ENCODE data around the gene HIVEP3.

HIVEP3 gene

GRCh38 chr1:41751804-41752513 is 166.8 kb downstream of the HIVEP3 start:
- DNase-seq (ENCODE audit: low read depth) = no peak
- TF ChIP-seq, protein P1, sequence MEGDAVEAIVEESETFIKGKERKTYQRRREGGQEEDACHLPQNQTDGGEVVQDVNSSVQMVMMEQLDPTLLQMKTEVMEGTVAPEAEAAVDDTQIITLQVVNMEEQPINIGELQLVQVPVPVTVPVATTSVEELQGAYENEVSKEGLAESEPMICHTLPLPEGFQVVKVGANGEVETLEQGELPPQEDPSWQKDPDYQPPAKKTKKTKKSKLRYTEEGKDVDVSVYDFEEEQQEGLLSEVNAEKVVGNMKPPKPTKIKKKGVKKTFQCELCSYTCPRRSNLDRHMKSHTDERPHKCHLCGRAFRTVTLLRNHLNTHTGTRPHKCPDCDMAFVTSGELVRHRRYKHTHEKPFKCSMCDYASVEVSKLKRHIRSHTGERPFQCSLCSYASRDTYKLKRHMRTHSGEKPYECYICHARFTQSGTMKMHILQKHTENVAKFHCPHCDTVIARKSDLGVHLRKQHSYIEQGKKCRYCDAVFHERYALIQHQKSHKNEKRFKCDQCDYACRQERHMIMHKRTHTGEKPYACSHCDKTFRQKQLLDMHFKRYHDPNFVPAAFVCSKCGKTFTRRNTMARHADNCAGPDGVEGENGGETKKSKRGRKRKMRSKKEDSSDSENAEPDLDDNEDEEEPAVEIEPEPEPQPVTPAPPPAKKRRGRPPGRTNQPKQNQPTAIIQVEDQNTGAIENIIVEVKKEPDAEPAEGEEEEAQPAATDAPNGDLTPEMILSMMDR (conservative IDR thresholded peaks at IDR 0.05; ENCODE audit: low read depth, low read length) = no peak
- no peak overlapping the region for H3K4me3 ChIP-seq (ENCODE audit: low read length)

DNA sequence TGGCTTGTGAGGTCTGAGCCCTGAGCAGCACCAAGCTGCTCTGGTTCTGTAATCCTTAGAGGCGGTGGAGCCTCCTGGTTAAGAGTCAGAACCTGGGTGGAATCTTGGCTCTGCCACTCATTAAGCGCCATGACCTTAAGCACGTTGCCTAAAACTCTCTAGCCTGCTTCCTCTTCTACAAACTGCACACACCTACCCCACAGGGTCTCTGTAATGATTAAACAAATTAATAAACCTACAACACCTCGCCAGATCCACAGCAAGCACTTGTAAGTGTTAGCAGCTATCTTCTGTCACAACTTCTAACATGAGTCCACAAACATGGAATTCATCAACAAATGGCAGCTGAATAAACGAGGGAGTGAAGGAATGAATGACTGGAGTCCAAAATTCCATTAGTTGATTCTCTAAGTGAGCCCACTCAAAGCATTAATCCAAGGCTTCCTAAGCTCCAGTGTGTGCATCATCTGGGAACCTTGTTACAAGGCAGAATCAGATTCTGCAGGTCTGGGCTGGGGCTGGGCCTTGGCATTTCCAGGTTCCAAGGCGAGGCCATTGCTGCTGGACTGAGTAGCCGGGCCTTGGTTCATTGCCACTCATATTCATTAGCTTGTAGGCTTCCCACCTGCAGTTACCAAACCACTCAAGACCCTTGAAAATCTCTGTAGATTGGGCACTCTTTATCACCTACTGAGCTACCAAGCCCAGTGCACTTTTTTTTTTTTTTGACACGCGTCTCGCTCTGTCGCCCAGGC is 168.6 kb downstream of the HIVEP3 start:
- TF ChIP-seq, protein P1 (conservative IDR thresholded peaks at IDR 0.05; ENCODE audit: low read depth, low read length) = no peak
- no peak overlapping the region for H3K4me3 ChIP-seq (ENCODE audit: low read length)
- no peak for DNase-seq (ENCODE audit: low read depth)

DNA sequence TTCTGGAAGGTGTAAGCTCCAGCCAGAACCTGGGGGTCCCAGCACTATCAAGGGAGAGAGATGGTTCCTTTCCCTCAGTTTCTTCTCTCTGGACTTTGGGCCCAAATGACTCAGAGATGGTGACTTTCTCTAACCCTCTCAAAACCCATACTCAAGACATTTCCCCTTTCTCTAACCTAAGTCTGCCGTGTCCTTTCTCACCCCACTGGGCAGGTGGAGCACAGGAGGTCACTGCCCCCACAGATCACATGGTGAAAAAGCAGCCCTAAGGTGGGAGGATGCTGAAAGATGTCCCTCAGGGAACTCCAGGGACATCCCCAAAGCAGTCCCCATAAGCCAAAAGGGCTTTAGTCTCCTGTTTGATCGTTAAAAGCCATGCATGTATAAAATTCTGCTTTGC is 173.7 kb downstream of the HIVEP3 start:
- no peak overlapping the region for H3K4me3 ChIP-seq (ENCODE audit: low read length)
- DNase-seq (ENCODE audit: low read depth) = no peak
- TF ChIP-seq, protein P1 (conservative IDR thresholded peaks at IDR 0.05; ENCODE audit: low read depth, low read length) = no peak

GRCh38 chr1:41743366-41743765 is 175.4 kb downstream of the HIVEP3 start:
- DNase-seq (ENCODE audit: low read depth) = no peak
- TF ChIP-seq, protein P1 (conservative IDR thresholded peaks at IDR 0.05; ENCODE audit: low read depth, low read length) = no peak
- no peak overlapping the region for H3K4me3 ChIP-seq (ENCODE audit: low read length)

GRCh38 chr1:41742219-41742618 is 176.5 kb downstream of the HIVEP3 start:
- H3K4me3 ChIP-seq (ENCODE audit: low read length) = no peak overlapping the region
- no peak for DNase-seq (ENCODE audit: low read depth)
- TF ChIP-seq, protein P1 (conservative IDR thresholded peaks at IDR 0.05; ENCODE audit: low read depth, low read length) = no peak

GRCh38 chr1:41741244-41741643 is 177.5 kb downstream of the HIVEP3 start:
- no peak overlapping the region for H3K4me3 ChIP-seq (ENCODE audit: low read length)
- DNase-seq (ENCODE audit: low read depth) = no peak
- TF ChIP-seq, protein P1 (conservative IDR thresholded peaks at IDR 0.05; ENCODE audit: low read depth, low read length) = no peak

Measured in retinal pigment epithelial cell (primary cell).